Measurements from ENCODE around the gene CYP51A1. TPM values are rescaled to one million over a fixed set of nuclear protein-coding genes. Genes with fewer than 3 reads are reported as not detected.
"Not testable (repeated sequence)": the region's sequence is repeated elsewhere in the genome, so short reads cannot be mapped to it uniquely, and the experiment has no call there.

CYP51A1 gene
- total and polyA plus RNA-seq, 4 donors: 124 to 402 (median 164) TPM

GRCh38 chr7:92095380-92095779 is 38.9 kb downstream of the CYP51A1 start:
- WGBS (ENCODE audit: insufficient coverage): 80% methylated on average over 1 of the region's 1 CpG
- no peak for DNase-seq (ENCODE audit: low read depth in 4 of 6, low spot score in 6 of 6)
- Histone ChIP-seq H3K27ac (ENCODE audit: low read depth, low read length) (no peak overlapping the region), H3K9me3 (ENCODE audit: control insufficient read depth, insufficient read depth, low read length) (no peaks in the 10 kb centered on the region), H3K36me3 (ENCODE audit: control insufficient read depth, insufficient read depth, low read length) (peaks cover 18% of the 10 kb centered on the region), H3K27me3 (ENCODE audit: control insufficient read depth, insufficient read depth, low read length) (no peaks in the 10 kb centered on the region), H3K4me3 (ENCODE audit: low read depth, low read length) (no peak overlapping the region), H3K4me1 (ENCODE audit: control insufficient read depth, insufficient read depth, low read length) (no peaks in the 10 kb centered on the region)

GRCh38 chr7:92092210-92092609 is 42.1 kb downstream of the CYP51A1 start:
- DNase-seq (ENCODE audit: low read depth in 4 of 6, low spot score in 6 of 6): no peak
- H3K4me1 ChIP-seq (ENCODE audit: control insufficient read depth, insufficient read depth, low read length): no peaks in the 10 kb centered on the region
- 86% methylated on average over 1 of the region's 1 CpG for WGBS (ENCODE audit: insufficient coverage)
- H3K36me3 ChIP-seq (ENCODE audit: control insufficient read depth, insufficient read depth, low read length): peaks cover 19% of the 10 kb centered on the region
- H3K27ac ChIP-seq (ENCODE audit: low read depth, low read length): no peak overlapping the region
- no peak overlapping the region for H3K4me3 ChIP-seq (ENCODE audit: low read depth, low read length)
- H3K9me3 ChIP-seq (ENCODE audit: control insufficient read depth, insufficient read depth, low read length): no peaks in the 10 kb centered on the region
- no peaks in the 10 kb centered on the region for H3K27me3 ChIP-seq (ENCODE audit: control insufficient read depth, insufficient read depth, low read length)

GRCh38 chr7:92088266-92088665 is 46.0 kb downstream of the CYP51A1 start:
- Histone ChIP-seq H3K9me3 (ENCODE audit: control insufficient read depth, insufficient read depth, low read length) (no peaks in the 10 kb centered on the region), H3K36me3 (ENCODE audit: control insufficient read depth, insufficient read depth, low read length) (peaks cover 12% of the 10 kb centered on the region), H3K27me3 (ENCODE audit: control insufficient read depth, insufficient read depth, low read length) (no peaks in the 10 kb centered on the region), H3K27ac (ENCODE audit: low read depth, low read length) (no peak overlapping the region), H3K4me3 (ENCODE audit: low read depth, low read length) (no peak overlapping the region), H3K4me1 (ENCODE audit: control insufficient read depth, insufficient read depth, low read length) (no peaks in the 10 kb centered on the region)
- no CpG with 5 or more reads among the region's 1 CpG for WGBS (ENCODE audit: insufficient coverage)
- DNase-seq (ENCODE audit: low read depth in 4 of 6, low spot score in 6 of 6): no peak

- 100% methylated on average over 1 of the region's 6 CpGs for WGBS (ENCODE audit: insufficient coverage)
- H3K27ac ChIP-seq (ENCODE audit: low read depth, low read length); H3K36me3 ChIP-seq (ENCODE audit: control insufficient read depth, insufficient read depth, low read length); H3K27me3 ChIP-seq (ENCODE audit: control insufficient read depth, insufficient read depth, low read length); H3K9me3 ChIP-seq (ENCODE audit: control insufficient read depth, insufficient read depth, low read length); H3K4me3 ChIP-seq (ENCODE audit: low read depth, low read length); H3K4me1 ChIP-seq (ENCODE audit: control insufficient read depth, insufficient read depth, low read length); DNase-seq (ENCODE audit: low read depth in 4 of 6, low spot score in 6 of 6): not testable (repeated sequence)
Observed at GRCh38 chr7:92083922-92084321, 50.4 kb downstream of the CYP51A1 start.

- H3K4me1 ChIP-seq (ENCODE audit: control insufficient read depth, insufficient read depth, low read length): no peaks in the 10 kb centered on the region
- H3K4me3 ChIP-seq (ENCODE audit: low read depth, low read length): no peak overlapping the region
- no peaks in the 10 kb centered on the region for H3K27me3 ChIP-seq (ENCODE audit: control insufficient read depth, insufficient read depth, low read length)
- no CpG with 5 or more reads among the region's 1 CpG for WGBS (ENCODE audit: insufficient coverage)
- no peak overlapping the region for H3K27ac ChIP-seq (ENCODE audit: low read depth, low read length)
- DNase-seq (ENCODE audit: low read depth in 4 of 6, low spot score in 6 of 6): no peak
- no peaks in the 10 kb centered on the region for H3K9me3 ChIP-seq (ENCODE audit: control insufficient read depth, insufficient read depth, low read length)
- H3K36me3 ChIP-seq (ENCODE audit: control insufficient read depth, insufficient read depth, low read length): peaks cover 7% of the 10 kb centered on the region
Observed at GRCh38 chr7:92076509-92076908, 57.8 kb downstream of the CYP51A1 start.

GRCh38 chr7:92075455-92076158 is 58.7 kb downstream of the CYP51A1 start:
- Histone ChIP-seq H3K4me3 (ENCODE audit: low read depth, low read length) (no peak overlapping the region), H3K36me3 (ENCODE audit: control insufficient read depth, insufficient read depth, low read length) (peaks cover 7% of the 10 kb centered on the region), H3K27ac (ENCODE audit: low read depth, low read length) (no peak overlapping the region), H3K9me3 (ENCODE audit: control insufficient read depth, insufficient read depth, low read length) (no peaks in the 10 kb centered on the region), H3K4me1 (ENCODE audit: control insufficient read depth, insufficient read depth, low read length) (no peaks in the 10 kb centered on the region), H3K27me3 (ENCODE audit: control insufficient read depth, insufficient read depth, low read length) (no peaks in the 10 kb centered on the region)
- no CpG with 5 or more reads among the region's 4 CpGs for WGBS (ENCODE audit: insufficient coverage)
- DNase-seq (ENCODE audit: low read depth in 4 of 6, low spot score in 6 of 6): no peak

GRCh38 chr7:92072708-92073107 is 61.6 kb downstream of the CYP51A1 start:
- no peak overlapping the region for H3K4me3 ChIP-seq (ENCODE audit: low read depth, low read length)

GRCh38 chr7:92072121-92072520 is 62.2 kb downstream of the CYP51A1 start:
- Histone ChIP-seq H3K4me1 (ENCODE audit: control insufficient read depth, insufficient read depth, low read length) (no peaks in the 10 kb centered on the region), H3K4me3 (ENCODE audit: low read depth, low read length) (no peak overlapping the region), H3K36me3 (ENCODE audit: control insufficient read depth, insufficient read depth, low read length) (no peaks in the 10 kb centered on the region), H3K27me3 (ENCODE audit: control insufficient read depth, insufficient read depth, low read length) (no peaks in the 10 kb centered on the region), H3K27ac (ENCODE audit: low read depth, low read length) (no peak overlapping the region), H3K9me3 (ENCODE audit: control insufficient read depth, insufficient read depth, low read length) (no peaks in the 10 kb centered on the region)
- WGBS (ENCODE audit: insufficient coverage): no CpG with 5 or more reads among the region's 1 CpG
- DNase-seq (ENCODE audit: low read depth in 4 of 6, low spot score in 6 of 6): no peak

More at GRCh38 chr7:92072708-92073107, 61.6 kb downstream of the CYP51A1 start:
- H3K9me3 ChIP-seq (ENCODE audit: control insufficient read depth, insufficient read depth, low read length): no peaks in the 10 kb centered on the region
- DNase-seq (ENCODE audit: low read depth in 4 of 6, low spot score in 6 of 6): no peak
- H3K27ac ChIP-seq (ENCODE audit: low read depth, low read length): no peak overlapping the region
- WGBS (ENCODE audit: insufficient coverage): no CpG with 5 or more reads among the region's 3 CpGs
- no peaks in the 10 kb centered on the region for H3K27me3 ChIP-seq (ENCODE audit: control insufficient read depth, insufficient read depth, low read length)
- H3K4me1 ChIP-seq (ENCODE audit: control insufficient read depth, insufficient read depth, low read length): no peaks in the 10 kb centered on the region
- H3K36me3 ChIP-seq (ENCODE audit: control insufficient read depth, insufficient read depth, low read length): no peaks in the 10 kb centered on the region

- Histone ChIP-seq H3K36me3 (ENCODE audit: control insufficient read depth, insufficient read depth, low read length) (no peaks in the 10 kb centered on the region), H3K27ac (ENCODE audit: low read depth, low read length) (no peak overlapping the region), H3K27me3 (ENCODE audit: control insufficient read depth, insufficient read depth, low read length) (no peaks in the 10 kb centered on the region), H3K9me3 (ENCODE audit: control insufficient read depth, insufficient read depth, low read length) (no peaks in the 10 kb centered on the region), H3K4me3 (ENCODE audit: low read depth, low read length) (no peak overlapping the region), H3K4me1 (ENCODE audit: control insufficient read depth, insufficient read depth, low read length) (no peaks in the 10 kb centered on the region)
- WGBS (ENCODE audit: insufficient coverage): 93% methylated on average over 3 of the region's 5 CpGs
- no peak for DNase-seq (ENCODE audit: low read depth in 4 of 6, low spot score in 6 of 6)
Observed at GRCh38 chr7:92071032-92071431, 63.2 kb downstream of the CYP51A1 start.

- H3K27ac ChIP-seq (ENCODE audit: low read depth, low read length): no peak overlapping the region
- DNase-seq (ENCODE audit: low read depth in 4 of 6, low spot score in 6 of 6): no peak
- H3K4me3 ChIP-seq (ENCODE audit: low read depth, low read length): no peak overlapping the region
- H3K9me3 ChIP-seq (ENCODE audit: control insufficient read depth, insufficient read depth, low read length): no peaks in the 10 kb centered on the region
- WGBS (ENCODE audit: insufficient coverage): no CpG with 5 or more reads among the region's 2 CpGs
- no peaks in the 10 kb centered on the region for H3K27me3 ChIP-seq (ENCODE audit: control insufficient read depth, insufficient read depth, low read length)
- H3K36me3 ChIP-seq (ENCODE audit: control insufficient read depth, insufficient read depth, low read length): no peaks in the 10 kb centered on the region
- no peaks in the 10 kb centered on the region for H3K4me1 ChIP-seq (ENCODE audit: control insufficient read depth, insufficient read depth, low read length)
Observed at GRCh38 chr7:92064438-92065029, 69.7 kb downstream of the CYP51A1 start.

Measured in spinal cord (tissue), 10 donors.